Vagina (tissue), 2 donors: ENCODE data around the gene ACTN4. TPM values are rescaled to one million over a fixed set of nuclear protein-coding genes. Genes with fewer than 3 reads are reported as not detected.

Experiments used
- DNase-seq, 2 donors: peaks; one replicate each; pipeline ENCODE4 v3.0.0-alpha.2; 2017; ENCODE audit errors: extremely low spot score in 2 of 2
- H3K27ac ChIP-seq: fragments of 200-600 bp; sonication (generic); one replicate; pipeline ENCODE4 v1.5.1; 2019
- H3K27me3 ChIP-seq: fragments of 200-600 bp; sonication (generic); one replicate; pipeline ENCODE4 v1.5.1; 2019
- H3K36me3 ChIP-seq, 2 donors: fragments of 200-600 bp; sonication (generic); one replicate each; pipeline ENCODE4 v1.5.1; 2017 to 2019
- H3K4me1 ChIP-seq: fragments of 200-600 bp; sonication (generic); one replicate; pipeline ENCODE4 v1.5.1; 2019
- H3K4me3 ChIP-seq, 2 donors: fragments of 200-600 bp; sonication (generic); 1 replicate in 1 of 2; 2 replicates in 1 of 2; pipeline ENCODE4 v1.5.1; 2016 to 2019
- H3K9me3 ChIP-seq: fragments of 200-600 bp; sonication (generic); one replicate; pipeline ENCODE4 v1.5.1; 2019
- POLR2A ChIP-seq, 2 donors: fragments of 450-650 bp; IDR thresholded peaks; one replicate each; pipeline ENCODE4 v1.6.1; 2017; ENCODE audit warnings: antibody characterized with exemption in 2 of 2, mild to moderate bottlenecking in 2 of 2, moderate library complexity in 2 of 2
- POLR2AphosphoS5 ChIP-seq, 2 donors: sonication (generic); formaldehyde crosslinking; IDR thresholded peaks; one replicate each; pipeline ENCODE4 v1.9.0; 2017; ENCODE audit warnings: antibody characterized with exemption in 2 of 2, mild to moderate bottlenecking in 2 of 2, low read depth in 1 of 2; ENCODE audit not compliant: insufficient read depth in 1 of 2
- intact Hi-C: fragments of 100-400 bp; cut with DNase I; formaldehyde crosslinking; loops from one replicate; pipeline ENCODE4 v1.15.1; 2023
- total RNA-seq: library from RNA; depleted of rRNA; stranded (reverse); fragments of >200 nt; gene quantifications from one replicate; pipeline ENCODE4 v1.2.3, GENCODE V29; 2016
- TF ChIP-seq, protein P1 (sequence below), 3 experiments: fragments of 450-650 bp in 2 of 3; fragments of 200-600 bp in 1 of 3; sonication (generic) in 1 of 3; IDR thresholded peaks; one replicate each; pipeline ENCODE4 v1.5.1; 2017 to 2019; ENCODE audit warnings: antibody characterized with exemption in 3 of 3, mild to moderate bottlenecking in 2 of 3, moderate library complexity in 2 of 3

ACTN4 gene
- total RNA-seq, 1 donor from 2014 or later: 513 TPM

DNA sequence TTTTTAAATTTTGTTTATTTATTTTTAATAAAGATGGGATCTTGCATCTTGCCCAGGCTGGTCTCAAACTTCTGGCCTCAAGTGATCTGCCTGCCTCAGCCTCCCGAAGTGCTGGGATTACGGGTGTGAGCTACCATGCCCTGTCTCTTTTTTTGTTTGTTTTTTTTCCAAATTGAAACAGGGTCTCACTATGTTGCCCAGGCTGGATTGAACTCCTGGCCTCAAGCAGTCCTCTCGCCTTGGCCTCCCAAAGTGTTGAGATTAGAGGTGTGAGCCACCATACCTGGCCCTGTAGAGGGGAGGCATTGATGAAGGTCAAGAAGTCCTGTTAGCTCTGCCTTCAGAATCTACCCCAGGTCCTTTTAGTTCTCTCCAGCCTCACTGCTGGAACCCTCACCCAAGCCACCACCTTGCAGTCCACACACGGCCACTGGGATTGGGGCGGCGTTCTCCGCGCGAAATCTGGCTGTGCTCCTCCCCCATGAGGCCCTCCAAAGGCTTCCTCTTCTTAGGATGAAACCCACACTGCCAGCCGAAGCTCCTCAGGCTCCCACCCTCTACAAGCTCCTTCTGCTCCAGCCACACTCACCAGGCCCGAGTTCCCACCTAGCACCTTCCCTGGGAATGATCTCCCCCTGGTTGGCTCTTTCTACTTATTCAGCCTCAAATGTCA, 34.9 kb downstream of the ACTN4 start:
- H3K36me3 ChIP-seq: no peaks in the 10 kb centered on the region
- H3K9me3 ChIP-seq: no peaks in the 10 kb centered on the region
- intact Hi-C loops: no loop called here
- H3K4me3 ChIP-seq: no peak overlapping the region
- H3K27me3 ChIP-seq: no peaks in the 10 kb centered on the region
- no peak for DNase-seq
- peaks cover 96% of the 10 kb centered on the region for H3K4me1 ChIP-seq
- peak overlapping the region; percentile 98 for H3K27ac ChIP-seq
- TF ChIP-seq POLR2AphosphoS5 (IDR thresholded peaks at IDR 0.05; ENCODE audit: insufficient read depth in 1 of 2, low read depth in 1 of 2): no peak
- no peak for TF ChIP-seq POLR2A (IDR thresholded peaks at IDR 0.05)
- TF ChIP-seq, protein P1, sequence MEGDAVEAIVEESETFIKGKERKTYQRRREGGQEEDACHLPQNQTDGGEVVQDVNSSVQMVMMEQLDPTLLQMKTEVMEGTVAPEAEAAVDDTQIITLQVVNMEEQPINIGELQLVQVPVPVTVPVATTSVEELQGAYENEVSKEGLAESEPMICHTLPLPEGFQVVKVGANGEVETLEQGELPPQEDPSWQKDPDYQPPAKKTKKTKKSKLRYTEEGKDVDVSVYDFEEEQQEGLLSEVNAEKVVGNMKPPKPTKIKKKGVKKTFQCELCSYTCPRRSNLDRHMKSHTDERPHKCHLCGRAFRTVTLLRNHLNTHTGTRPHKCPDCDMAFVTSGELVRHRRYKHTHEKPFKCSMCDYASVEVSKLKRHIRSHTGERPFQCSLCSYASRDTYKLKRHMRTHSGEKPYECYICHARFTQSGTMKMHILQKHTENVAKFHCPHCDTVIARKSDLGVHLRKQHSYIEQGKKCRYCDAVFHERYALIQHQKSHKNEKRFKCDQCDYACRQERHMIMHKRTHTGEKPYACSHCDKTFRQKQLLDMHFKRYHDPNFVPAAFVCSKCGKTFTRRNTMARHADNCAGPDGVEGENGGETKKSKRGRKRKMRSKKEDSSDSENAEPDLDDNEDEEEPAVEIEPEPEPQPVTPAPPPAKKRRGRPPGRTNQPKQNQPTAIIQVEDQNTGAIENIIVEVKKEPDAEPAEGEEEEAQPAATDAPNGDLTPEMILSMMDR (IDR thresholded peaks at IDR 0.05): no peak

DNA sequence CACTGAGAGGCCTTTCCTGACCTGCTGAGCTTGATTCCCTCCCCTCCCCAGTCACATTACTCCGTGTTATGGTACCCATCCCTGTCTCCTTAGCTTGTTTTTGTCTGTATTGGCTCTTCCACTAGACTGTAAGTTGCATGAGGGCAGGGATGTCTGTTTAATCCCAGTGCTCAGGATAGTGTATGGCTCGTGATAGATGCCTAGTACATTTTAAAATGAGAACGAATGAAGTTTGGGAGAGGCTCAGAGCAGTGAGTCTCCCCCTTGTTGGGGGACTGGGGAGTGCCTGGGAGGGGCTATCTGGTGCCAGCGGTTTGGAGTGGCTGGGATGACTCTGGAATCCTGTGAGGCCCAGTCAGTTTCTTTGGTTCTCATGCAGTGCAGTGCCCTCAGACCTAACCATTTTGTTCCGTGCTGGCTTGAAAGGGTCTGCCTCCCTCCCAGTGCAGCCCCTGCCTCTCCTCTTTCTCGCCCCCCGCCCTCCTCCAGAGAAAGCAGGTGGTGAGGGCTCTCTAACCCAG, 35.5 kb downstream of the ACTN4 start:
- Histone ChIP-seq H3K36me3 (no peaks in the 10 kb centered on the region), H3K27ac (peak overlapping the region; percentile 98), H3K9me3 (no peaks in the 10 kb centered on the region), H3K4me1 (peaks cover 96% of the 10 kb centered on the region), H3K4me3 (no peak overlapping the region), H3K27me3 (no peaks in the 10 kb centered on the region)
- DNase-seq: no peak
- intact Hi-C loops: no loop called here
- TF ChIP-seq, protein P1 (IDR thresholded peaks at IDR 0.05): no peak
- TF ChIP-seq POLR2AphosphoS5 (IDR thresholded peaks at IDR 0.05; ENCODE audit: insufficient read depth in 1 of 2, low read depth in 1 of 2) (no peak), POLR2A (IDR thresholded peaks at IDR 0.05) (no peak)

DNA sequence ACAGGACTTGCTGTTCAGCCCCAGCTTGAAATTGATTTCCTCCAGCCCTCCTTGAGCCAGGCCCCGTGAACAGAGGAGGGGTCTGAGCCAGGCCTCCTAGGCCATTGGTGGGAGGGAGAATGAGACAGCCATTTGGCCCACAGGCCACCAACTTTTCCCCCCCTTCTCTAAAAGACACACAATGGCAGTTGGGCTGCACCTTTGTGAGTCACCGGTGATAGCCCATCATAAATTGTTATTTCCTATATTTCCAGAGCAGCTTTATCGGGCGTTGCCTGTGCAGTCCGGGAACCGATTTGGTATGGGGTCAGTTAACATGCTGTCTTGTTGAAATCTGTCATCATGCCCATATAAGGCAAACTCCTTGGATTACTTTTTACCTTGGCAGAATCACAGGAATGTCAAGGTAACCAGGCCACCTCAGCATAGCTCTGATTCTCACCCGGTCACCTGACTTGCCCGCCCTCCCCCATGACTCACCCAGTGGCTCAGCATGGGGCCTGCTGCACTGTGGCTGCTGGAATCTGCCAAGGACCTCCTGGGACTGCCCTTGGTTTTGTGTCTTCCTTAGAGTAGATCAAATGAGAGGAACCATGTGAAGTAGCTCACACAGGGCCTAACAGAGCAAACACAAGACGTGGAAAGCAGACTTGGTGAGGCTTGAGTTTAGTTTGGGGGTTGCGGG, 36.1 kb downstream of the ACTN4 start:
- intact Hi-C loops: no loop called here

DNA sequence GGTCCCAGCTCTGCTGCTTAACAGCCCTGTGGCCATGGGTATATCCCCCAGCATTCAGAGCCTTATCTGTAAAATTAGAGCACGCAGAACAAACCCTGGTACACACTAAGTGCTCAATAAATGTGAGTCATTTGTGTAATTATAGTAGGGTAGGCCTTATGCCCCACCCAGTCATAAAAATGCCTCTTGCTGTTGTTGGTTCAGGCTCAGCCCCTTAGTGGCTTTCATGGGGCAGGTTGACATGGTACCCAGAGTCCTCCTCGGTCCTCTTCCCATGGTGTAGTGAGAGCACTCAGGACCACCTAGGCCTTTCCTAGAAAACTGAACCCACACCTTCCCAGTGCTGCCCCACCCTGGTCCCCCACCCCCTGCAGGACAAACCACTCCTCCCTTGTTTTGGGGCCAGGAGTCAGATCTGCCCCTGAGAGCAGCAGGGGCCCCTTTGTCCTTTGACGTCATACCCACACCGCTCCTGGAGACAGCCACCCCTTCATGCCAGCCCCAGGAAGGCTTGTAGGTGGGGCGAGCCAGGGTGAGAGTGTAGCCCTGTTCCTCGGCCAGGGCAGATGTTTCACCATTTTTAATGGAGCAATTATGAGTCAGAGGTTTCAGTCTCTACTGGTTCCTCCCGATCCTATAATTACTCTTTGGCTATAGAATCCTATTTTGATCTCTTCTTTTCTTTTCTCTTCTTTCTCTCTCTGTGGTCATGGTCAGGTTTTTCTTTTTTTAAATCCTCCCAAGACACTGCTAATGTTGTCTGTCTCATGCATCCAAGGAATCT, 36.8 kb downstream of the ACTN4 start:
- Histone ChIP-seq H3K27ac (peak overlapping the region; percentile 98), H3K4me3 (no peak overlapping the region), H3K27me3 (no peaks in the 10 kb centered on the region), H3K9me3 (no peaks in the 10 kb centered on the region), H3K36me3 (no peaks in the 10 kb centered on the region), H3K4me1 (peaks cover 96% of the 10 kb centered on the region)
- DNase-seq: peak in 1 of 2 donors; percentile 94
- TF ChIP-seq POLR2AphosphoS5 (IDR thresholded peaks at IDR 0.05; ENCODE audit: insufficient read depth in 1 of 2, low read depth in 1 of 2): peak; percentile 42 to 65
- TF ChIP-seq, protein P1 (IDR thresholded peaks at IDR 0.05): no peak
- intact Hi-C loops: no loop called here

More for the DNA sequence above, 36.1 kb downstream of the ACTN4 start:
- no peaks in the 10 kb centered on the region for H3K9me3 ChIP-seq
- no peaks in the 10 kb centered on the region for H3K27me3 ChIP-seq
- no peak for DNase-seq
- H3K36me3 ChIP-seq: no peaks in the 10 kb centered on the region
- H3K27ac ChIP-seq: peak overlapping the region; percentile 98
- peaks cover 96% of the 10 kb centered on the region for H3K4me1 ChIP-seq
- H3K4me3 ChIP-seq: no peak overlapping the region
- TF ChIP-seq POLR2AphosphoS5 (IDR thresholded peaks at IDR 0.05; ENCODE audit: insufficient read depth in 1 of 2, low read depth in 1 of 2): peak; percentile 60 to 75
- TF ChIP-seq, protein P1 (IDR thresholded peaks at IDR 0.05): no peak
